Measurements from ENCODE around the gene MACROD2. TPM values are rescaled to one million over a fixed set of nuclear protein-coding genes. Genes with fewer than 3 reads are reported as not detected.

MACROD2 gene
- polyA plus RNA-seq, 1 donor (not counting 4 experiments of a cell fraction or from before 2014, with no cell fraction given): 0.71 TPM

DNA sequence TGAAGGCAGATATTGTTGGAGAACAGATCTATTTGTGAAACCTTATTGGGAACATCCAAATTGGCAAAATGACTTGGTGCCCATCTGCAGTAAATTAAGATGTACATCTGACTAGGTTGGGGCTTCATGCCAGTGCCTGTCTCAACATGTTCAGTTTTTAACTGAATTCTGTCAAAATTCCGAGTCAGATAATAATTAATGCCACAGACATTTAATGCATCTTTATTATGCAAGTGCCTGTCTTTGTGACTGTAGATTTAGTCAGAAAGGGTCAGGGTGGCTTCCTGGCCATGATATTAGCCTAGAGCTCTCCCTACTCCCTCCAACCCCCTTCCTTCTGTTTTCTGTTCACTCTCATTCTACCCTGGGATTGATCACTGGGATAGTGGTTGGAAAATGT is 541.4 kb downstream of the MACROD2 start:
- no peaks in the 10 kb centered on the region for H3K9me3 ChIP-seq (ENCODE audit: control insufficient read depth, low read depth, low read length)
- peak overlapping the region; percentile 48 for H3K27ac ChIP-seq (ENCODE audit: control insufficient read depth, insufficient read depth, low read length)
- peak overlapping the region; percentile 55 for H3K4me2 ChIP-seq (ENCODE audit: control insufficient read depth, extremely low read depth, insufficient read depth, low read depth, low read length)
- H3K9ac ChIP-seq (ENCODE audit: control insufficient read depth, extremely low read depth, insufficient read depth, low read length): no peak overlapping the region
- FAIRE-seq (peak; percentile 75), DNase-seq (ENCODE audit: low read depth, low spot score) (no peak)
- H3K4me3 ChIP-seq (ENCODE audit: control insufficient read depth in 2 of 3, extremely low read depth in 1 of 3, insufficient read depth in 2 of 3, low read depth in 1 of 3, low read length in 3 of 3): peak overlapping the region in 2 of 3 experiments; percentile 5 to 23
- no peaks in the 10 kb centered on the region for H3K36me3 ChIP-seq (ENCODE audit: control insufficient read depth in 2 of 2, extremely low read depth in 1 of 2, insufficient read depth in 2 of 2, low read length in 2 of 2)
- H3K79me2 ChIP-seq (ENCODE audit: control insufficient read depth, insufficient read depth, low read length): no peaks in the 10 kb centered on the region
- dilution Hi-C loops (cut with MboI; ENCODE audit: extremely low pct_ligation_motif_present, low sequenced_read_pairs): no loop called here
- peaks cover 13% of the 10 kb centered on the region for H3K4me1 ChIP-seq (ENCODE audit: control insufficient read depth, extremely low read depth, insufficient read depth, low read length)
- TF ChIP-seq EZH2 (IDR thresholded peaks at IDR 0.05; ENCODE audit: low read length): no peak
- TF ChIP-seq, protein P1, sequence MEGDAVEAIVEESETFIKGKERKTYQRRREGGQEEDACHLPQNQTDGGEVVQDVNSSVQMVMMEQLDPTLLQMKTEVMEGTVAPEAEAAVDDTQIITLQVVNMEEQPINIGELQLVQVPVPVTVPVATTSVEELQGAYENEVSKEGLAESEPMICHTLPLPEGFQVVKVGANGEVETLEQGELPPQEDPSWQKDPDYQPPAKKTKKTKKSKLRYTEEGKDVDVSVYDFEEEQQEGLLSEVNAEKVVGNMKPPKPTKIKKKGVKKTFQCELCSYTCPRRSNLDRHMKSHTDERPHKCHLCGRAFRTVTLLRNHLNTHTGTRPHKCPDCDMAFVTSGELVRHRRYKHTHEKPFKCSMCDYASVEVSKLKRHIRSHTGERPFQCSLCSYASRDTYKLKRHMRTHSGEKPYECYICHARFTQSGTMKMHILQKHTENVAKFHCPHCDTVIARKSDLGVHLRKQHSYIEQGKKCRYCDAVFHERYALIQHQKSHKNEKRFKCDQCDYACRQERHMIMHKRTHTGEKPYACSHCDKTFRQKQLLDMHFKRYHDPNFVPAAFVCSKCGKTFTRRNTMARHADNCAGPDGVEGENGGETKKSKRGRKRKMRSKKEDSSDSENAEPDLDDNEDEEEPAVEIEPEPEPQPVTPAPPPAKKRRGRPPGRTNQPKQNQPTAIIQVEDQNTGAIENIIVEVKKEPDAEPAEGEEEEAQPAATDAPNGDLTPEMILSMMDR (optimal IDR thresholded peaks at IDR 0.05 in 1 of 3, IDR thresholded peaks at IDR 0.05 in 1 of 3, conservative IDR thresholded peaks at IDR 0.05 in 1 of 3; ENCODE audit: extremely low read depth in 1 of 3, insufficient read depth in 2 of 3, low read length in 3 of 3): no peak
- H4K20me1 ChIP-seq (ENCODE audit: control insufficient read depth, extremely low read depth, insufficient read depth, low read length): no peaks in the 10 kb centered on the region
- peak overlapping the region; percentile 76 for H2AFZ ChIP-seq (ENCODE audit: control insufficient read depth, low read length)
- no peaks in the 10 kb centered on the region for H3K27me3 ChIP-seq (ENCODE audit: control insufficient read depth, extremely low read depth, insufficient read depth, low read length)
- H3K9me1 ChIP-seq (ENCODE audit: control insufficient read depth, extremely low read depth, insufficient read depth, low read length): no peaks in the 10 kb centered on the region

DNA sequence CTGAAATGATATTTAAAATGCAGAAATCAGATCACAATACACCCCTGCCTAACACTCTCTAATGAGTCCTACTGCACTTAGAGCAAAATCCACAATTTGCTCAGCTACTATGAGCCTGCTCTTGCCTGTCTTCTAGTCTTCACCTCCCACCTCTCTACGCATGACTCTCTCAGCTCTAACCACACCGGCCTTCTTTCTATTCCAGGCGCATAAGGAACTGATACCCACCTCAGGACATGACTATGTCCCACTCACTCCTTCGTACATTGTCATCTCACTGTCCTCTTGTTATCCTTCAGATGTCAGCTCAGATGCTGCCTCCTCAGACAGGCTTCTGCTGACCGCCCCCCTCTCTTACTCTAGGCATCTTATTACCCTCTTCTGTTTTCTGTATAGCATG is 543.1 kb downstream of the MACROD2 start:
- H3K27me3 ChIP-seq (ENCODE audit: control insufficient read depth, extremely low read depth, insufficient read depth, low read length): no peaks in the 10 kb centered on the region
- H3K4me3 ChIP-seq (ENCODE audit: control insufficient read depth in 2 of 3, extremely low read depth in 1 of 3, insufficient read depth in 2 of 3, low read depth in 1 of 3, low read length in 3 of 3): no peak overlapping the region
- H4K20me1 ChIP-seq (ENCODE audit: control insufficient read depth, extremely low read depth, insufficient read depth, low read length): no peaks in the 10 kb centered on the region
- dilution Hi-C loops (cut with MboI; ENCODE audit: extremely low pct_ligation_motif_present, low sequenced_read_pairs): no loop called here
- H3K9me3 ChIP-seq (ENCODE audit: control insufficient read depth, low read depth, low read length): no peaks in the 10 kb centered on the region
- no peak for DNase-seq (ENCODE audit: low read depth, low spot score)
- no peaks in the 10 kb centered on the region for H3K79me2 ChIP-seq (ENCODE audit: control insufficient read depth, insufficient read depth, low read length)
- no peak overlapping the region for H2AFZ ChIP-seq (ENCODE audit: control insufficient read depth, low read length)
- no peak for FAIRE-seq
- no peak overlapping the region for H3K4me2 ChIP-seq (ENCODE audit: control insufficient read depth, extremely low read depth, insufficient read depth, low read depth, low read length)
- no peak overlapping the region for H3K27ac ChIP-seq (ENCODE audit: control insufficient read depth, insufficient read depth, low read length)
- no peaks in the 10 kb centered on the region for H3K9me1 ChIP-seq (ENCODE audit: control insufficient read depth, extremely low read depth, insufficient read depth, low read length)
- peaks cover 13% of the 10 kb centered on the region for H3K4me1 ChIP-seq (ENCODE audit: control insufficient read depth, extremely low read depth, insufficient read depth, low read length)
- TF ChIP-seq, protein P1 (optimal IDR thresholded peaks at IDR 0.05 in 1 of 3, IDR thresholded peaks at IDR 0.05 in 1 of 3, conservative IDR thresholded peaks at IDR 0.05 in 1 of 3; ENCODE audit: extremely low read depth in 1 of 3, insufficient read depth in 2 of 3, low read length in 3 of 3): no peak
- no peak for TF ChIP-seq EZH2 (IDR thresholded peaks at IDR 0.05; ENCODE audit: low read length)
- H3K36me3 ChIP-seq (ENCODE audit: control insufficient read depth in 2 of 2, extremely low read depth in 1 of 2, insufficient read depth in 2 of 2, low read length in 2 of 2): no peaks in the 10 kb centered on the region
- no peak overlapping the region for H3K9ac ChIP-seq (ENCODE audit: control insufficient read depth, extremely low read depth, insufficient read depth, low read length)
